ENCODE measurements around the gene AP1S2.

DNA sequence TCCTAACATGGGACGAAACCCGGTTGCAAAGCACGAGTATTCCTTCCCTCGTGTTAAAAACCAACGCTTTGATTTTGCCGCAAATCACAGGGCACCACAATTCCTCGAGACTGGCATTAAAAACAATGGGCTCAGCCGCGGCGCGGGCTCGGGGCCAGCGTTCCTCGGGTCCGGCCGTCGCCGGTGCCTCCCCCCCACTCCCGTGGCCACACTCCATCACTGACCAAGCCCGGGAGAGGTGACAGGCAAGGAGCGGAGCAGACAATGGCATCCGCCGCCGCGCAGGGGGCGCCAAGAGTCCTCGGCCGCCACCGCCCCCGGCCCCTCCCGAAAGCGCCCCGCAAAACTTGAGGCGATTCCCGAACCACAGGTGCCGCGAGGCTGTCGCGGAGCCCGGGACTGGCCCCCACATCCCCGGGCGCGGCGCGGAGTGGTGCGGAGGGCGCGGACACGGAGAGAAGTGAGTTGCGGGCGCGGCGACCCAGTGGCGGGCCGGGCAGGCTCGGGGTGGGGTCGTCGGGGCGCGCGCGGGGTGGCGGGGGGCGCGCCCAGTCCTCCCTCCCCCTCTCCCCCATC, 445 bp downstream of the AP1S2 start:
- TF ChIP-seq ZNF77 (CRISPR knock-in tag; IDR thresholded peaks at IDR 0.05), result no peak
- TF ChIP-seq, protein P1, sequence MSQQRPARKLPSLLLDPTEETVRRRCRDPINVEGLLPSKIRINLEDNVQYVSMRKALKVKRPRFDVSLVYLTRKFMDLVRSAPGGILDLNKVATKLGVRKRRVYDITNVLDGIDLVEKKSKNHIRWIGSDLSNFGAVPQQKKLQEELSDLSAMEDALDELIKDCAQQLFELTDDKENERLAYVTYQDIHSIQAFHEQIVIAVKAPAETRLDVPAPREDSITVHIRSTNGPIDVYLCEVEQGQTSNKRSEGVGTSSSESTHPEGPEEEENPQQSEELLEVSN (IDR thresholded peaks at IDR 0.05; ENCODE audit: borderline replicate concordance in 1 of 2, extremely low read depth in 1 of 2, insufficient read depth in 1 of 2, insufficient read length in 1 of 2, low read depth in 1 of 2, low read length in 1 of 2, poor library complexity in 1 of 2, severe bottlenecking in 1 of 2), result peak in 1 of 2 experiments; percentile 37
